GM12878 (cell line): ENCODE data around the gene CAMKK1. TPM values are rescaled to one million over a fixed set of nuclear protein-coding genes. Genes with fewer than 3 reads are reported as not detected.

Experiments used
- ATF7 ChIP-seq: fragments of 450-650 bp; IDR thresholded peaks from 2 replicates; pipeline ENCODE4 v1.6.1; 2016; ENCODE audit warnings: low read depth, mild to moderate bottlenecking
- BHLHE40 ChIP-seq, 2 experiments: fragments of 450-650 bp in 1 of 2; IDR thresholded peaks; 2 replicates each; pipeline ENCODE4 v1.6.1; 2011 to 2017; ENCODE audit warnings: low read depth in 2 of 2, borderline replicate concordance in 1 of 2, improper control_type of control experiment in 1 of 2, low read length in 1 of 2, mild to moderate bottlenecking in 1 of 2
- BMI1 ChIP-seq: fragments of 450-650 bp; IDR thresholded peaks from 2 replicates; pipeline ENCODE4 v1.6.1; 2016; ENCODE audit warnings: mild to moderate bottlenecking, moderate library complexity, borderline replicate concordance
- CHD4 ChIP-seq: fragments of 200-600 bp; sonication (generic); IDR thresholded peaks from 2 replicates; pipeline ENCODE4 v1.6.1; 2016; ENCODE audit warnings: mild to moderate bottlenecking
- EZH2 ChIP-seq: IDR thresholded peaks from 2 replicates; pipeline ENCODE4 v1.6.1; 2012; ENCODE audit warnings: low read depth, mild to moderate bottlenecking, control low read depth, inconsistent platforms, low read length, borderline replicate concordance; ENCODE audit not compliant: control insufficient read depth
- IKZF2 ChIP-seq, 2 experiments: fragments of 450-650 bp; IDR thresholded peaks; 2 replicates each; pipeline ENCODE4 v1.6.1; 2017; ENCODE audit warnings: mild to moderate bottlenecking in 2 of 2, moderate library complexity in 2 of 2
- JUND ChIP-seq: IDR thresholded peaks from 2 replicates; pipeline ENCODE4 v1.6.1; 2012; ENCODE audit warnings: low read depth, mild to moderate bottlenecking, low read length, improper control_type of control experiment, moderate library complexity
- NFYA ChIP-seq: IDR thresholded peaks from 2 replicates; pipeline ENCODE4 v1.6.1; 2011; ENCODE audit warnings: low read depth, mild to moderate bottlenecking, low read length, improper control_type of control experiment, borderline replicate concordance
- PAX5 ChIP-seq: IDR thresholded peaks from 2 replicates; pipeline ENCODE4 v1.6.1; 2011; ENCODE audit warnings: low read depth, low read length, borderline replicate concordance
- PML ChIP-seq: IDR thresholded peaks from 2 replicates; pipeline ENCODE4 v1.6.1; 2012; ENCODE audit warnings: low read length, inconsistent platforms
- SMAD1 ChIP-seq: fragments of 450-650 bp; IDR thresholded peaks from 2 replicates; pipeline ENCODE4 v1.6.1; 2018; ENCODE audit warnings: mild to moderate bottlenecking, low read depth; ENCODE audit not compliant: partially characterized antibody
- SMC3 ChIP-seq: IDR thresholded peaks from 2 replicates; pipeline ENCODE4 v1.6.1; 2011; ENCODE audit warnings: low read length, improper control_type of control experiment, borderline replicate concordance
- SP1 ChIP-seq: IDR thresholded peaks from one replicate; pipeline ENCODE4 v1.6.1; 2011; ENCODE audit warnings: low read depth, low read length
- STAT1 ChIP-seq: fragments of 450-650 bp; conservative IDR thresholded peaks from 2 replicates; pipeline ENCODE4 v1.6.1; 2014; ENCODE audit warnings: antibody characterized with exemption, mild to moderate bottlenecking
- TARDBP ChIP-seq: IDR thresholded peaks from 2 replicates; pipeline ENCODE4 v1.6.1; 2016; ENCODE audit warnings: borderline replicate concordance
- TCF3 ChIP-seq: IDR thresholded peaks from 2 replicates; pipeline ENCODE4 v1.6.1; 2012; ENCODE audit warnings: low read depth, mild to moderate bottlenecking, low read length, borderline replicate concordance; ENCODE audit not compliant: insufficient read depth
- TCF7 ChIP-seq: IDR thresholded peaks from 2 replicates; pipeline ENCODE4 v1.6.1; 2014; ENCODE audit warnings: antibody characterized with exemption, borderline replicate concordance
- WRNIP1 ChIP-seq: IDR thresholded peaks from 2 replicates; pipeline ENCODE4 v1.6.1; 2011; ENCODE audit warnings: low read depth, low read length, improper control_type of control experiment, borderline replicate concordance
- polyA plus RNA-seq, 11 experiments: library from polyadenylated mRNA; depleted of rRNA in 4 of 11; unstranded in 6 of 11; stranded (reverse) in 5 of 11; fragments of >200 nt; fragmentation: Nextera tagmentation in 4 of 11; fragmentation: Illumina TruSeq in 1 of 11; extraction: Ambion mirVana in 4 of 11; extraction: Trizol in 1 of 11; gene quantifications; 1 replicate in 1 of 11; 2 replicates in 10 of 11; pipeline versions ENCODE4 v1.2.1 to v1.2.3, GENCODE V29; 2011 to 2016; ENCODE audit warnings: inconsistent platforms in 2 of 11, missing spikeins in 2 of 11, low read depth in 1 of 11
- total RNA-seq, 4 experiments: library from RNA; depleted of rRNA in 3 of 4; stranded (reverse); fragments of >200 nt in 3 of 4; fragmentation: Illumina TruSeq in 1 of 4; extraction: Trizol in 1 of 4; gene quantifications; 2 replicates each; pipeline versions ENCODE4 v1.2.1 to v1.2.3, GENCODE V29; 2013 to 2021
- TF ChIP-seq, protein P1 (sequence below): fragments of 450-650 bp; IDR thresholded peaks from 2 replicates; pipeline ENCODE4 v1.6.1; 2017; ENCODE audit warnings: antibody characterized with exemption, mild to moderate bottlenecking, moderate library complexity
- TF ChIP-seq, protein P2 (sequence below): fragments of 150-350 bp; IDR thresholded peaks from 2 replicates; pipeline ENCODE4 v1.6.1; 2016; ENCODE audit warnings: low read depth, low read length
- TF ChIP-seq, protein P3 (sequence below), 3 experiments: IDR thresholded peaks in 2 of 3; conservative IDR thresholded peaks in 1 of 3; 2 replicates each; pipeline ENCODE4 v1.5.1; 2011; ENCODE audit warnings: low read depth in 3 of 3, low read length in 3 of 3, mild to moderate bottlenecking in 3 of 3, control low read depth in 2 of 3, moderate library complexity in 2 of 3, inconsistent platforms in 1 of 3, mixed read lengths in 1 of 3; ENCODE audit not compliant: control insufficient read depth in 2 of 3, insufficient read depth in 1 of 3; ENCODE audit errors: extremely low read depth in 1 of 3

Gene CAMKK1
- total and polyA plus RNA-seq, 10 of the 15 experiments (the other 5 are each of a cell fraction or from before 2014, with no cell fraction given): 0.06 to 0.84 (median 0.37) TPM

DNA sequence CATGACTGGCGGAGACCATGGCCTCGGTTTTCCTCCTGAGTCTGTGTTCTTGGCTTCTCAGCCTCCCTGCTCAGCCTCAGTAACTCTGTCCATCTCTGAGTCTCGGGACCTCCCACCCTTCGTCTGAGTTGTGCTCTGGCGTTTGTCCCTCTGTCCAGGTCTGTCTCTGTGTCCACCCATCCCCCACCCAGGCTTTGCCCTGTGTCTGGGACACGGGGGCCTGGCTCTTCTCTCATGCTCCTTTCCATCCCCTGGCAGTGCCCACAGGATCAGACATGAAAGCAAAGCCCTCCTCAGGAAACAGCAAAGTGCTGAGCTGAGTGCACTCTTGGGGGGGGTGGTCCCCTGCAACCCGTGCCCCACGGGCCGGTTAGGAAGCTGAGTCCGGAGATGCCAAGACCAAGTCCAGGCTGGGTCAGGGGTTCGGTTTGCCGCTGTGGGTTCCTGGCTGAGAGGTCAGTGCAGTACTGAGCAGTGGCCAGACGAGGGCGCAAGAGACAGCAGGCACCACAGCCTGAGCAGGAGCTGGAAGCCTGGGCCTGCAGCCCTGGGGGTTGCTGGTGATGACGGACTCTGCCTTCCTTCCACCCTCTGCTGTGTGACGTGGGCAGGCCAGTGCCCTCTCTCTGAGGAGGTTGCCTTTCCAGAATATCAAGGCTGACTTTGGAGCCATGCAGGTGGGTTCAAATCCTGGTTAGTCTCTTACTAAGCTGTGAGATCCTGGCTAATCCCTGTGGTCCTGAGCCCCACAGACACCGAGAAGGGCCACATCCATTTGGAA is 20.9 kb upstream of the CAMKK1 start (continued):
- peak; percentile 31 to 55; a peak in 2 of 4 replicates for TF ChIP-seq IKZF2 (IDR thresholded peaks at IDR 0.05)
- TF ChIP-seq SMAD1: no peak
- TF ChIP-seq JUND: no peak
- TF ChIP-seq CHD4: no peak
- TF ChIP-seq EZH2: no peak
- peak; percentile 25 to 72; a peak in 2 of 4 replicates for TF ChIP-seq BHLHE40 (IDR thresholded peaks at IDR 0.05; ENCODE audit: borderline replicate concordance in 1 of 2, low read depth in 2 of 2, low read length in 1 of 2)
- peak; percentile 10 for TF ChIP-seq SP1
- TF ChIP-seq, protein P1, sequence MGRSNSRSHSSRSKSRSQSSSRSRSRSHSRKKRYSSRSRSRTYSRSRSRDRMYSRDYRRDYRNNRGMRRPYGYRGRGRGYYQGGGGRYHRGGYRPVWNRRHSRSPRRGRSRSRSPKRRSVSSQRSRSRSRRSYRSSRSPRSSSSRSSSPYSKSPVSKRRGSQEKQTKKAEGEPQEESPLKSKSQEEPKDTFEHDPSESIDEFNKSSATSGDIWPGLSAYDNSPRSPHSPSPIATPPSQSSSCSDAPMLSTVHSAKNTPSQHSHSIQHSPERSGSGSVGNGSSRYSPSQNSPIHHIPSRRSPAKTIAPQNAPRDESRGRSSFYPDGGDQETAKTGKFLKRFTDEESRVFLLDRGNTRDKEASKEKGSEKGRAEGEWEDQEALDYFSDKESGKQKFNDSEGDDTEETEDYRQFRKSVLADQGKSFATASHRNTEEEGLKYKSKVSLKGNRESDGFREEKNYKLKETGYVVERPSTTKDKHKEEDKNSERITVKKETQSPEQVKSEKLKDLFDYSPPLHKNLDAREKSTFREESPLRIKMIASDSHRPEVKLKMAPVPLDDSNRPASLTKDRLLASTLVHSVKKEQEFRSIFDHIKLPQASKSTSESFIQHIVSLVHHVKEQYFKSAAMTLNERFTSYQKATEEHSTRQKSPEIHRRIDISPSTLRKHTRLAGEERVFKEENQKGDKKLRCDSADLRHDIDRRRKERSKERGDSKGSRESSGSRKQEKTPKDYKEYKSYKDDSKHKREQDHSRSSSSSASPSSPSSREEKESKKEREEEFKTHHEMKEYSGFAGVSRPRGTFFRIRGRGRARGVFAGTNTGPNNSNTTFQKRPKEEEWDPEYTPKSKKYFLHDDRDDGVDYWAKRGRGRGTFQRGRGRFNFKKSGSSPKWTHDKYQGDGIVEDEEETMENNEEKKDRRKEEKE: no peak
- TF ChIP-seq NFYA: no peak
- TF ChIP-seq, protein P2, sequence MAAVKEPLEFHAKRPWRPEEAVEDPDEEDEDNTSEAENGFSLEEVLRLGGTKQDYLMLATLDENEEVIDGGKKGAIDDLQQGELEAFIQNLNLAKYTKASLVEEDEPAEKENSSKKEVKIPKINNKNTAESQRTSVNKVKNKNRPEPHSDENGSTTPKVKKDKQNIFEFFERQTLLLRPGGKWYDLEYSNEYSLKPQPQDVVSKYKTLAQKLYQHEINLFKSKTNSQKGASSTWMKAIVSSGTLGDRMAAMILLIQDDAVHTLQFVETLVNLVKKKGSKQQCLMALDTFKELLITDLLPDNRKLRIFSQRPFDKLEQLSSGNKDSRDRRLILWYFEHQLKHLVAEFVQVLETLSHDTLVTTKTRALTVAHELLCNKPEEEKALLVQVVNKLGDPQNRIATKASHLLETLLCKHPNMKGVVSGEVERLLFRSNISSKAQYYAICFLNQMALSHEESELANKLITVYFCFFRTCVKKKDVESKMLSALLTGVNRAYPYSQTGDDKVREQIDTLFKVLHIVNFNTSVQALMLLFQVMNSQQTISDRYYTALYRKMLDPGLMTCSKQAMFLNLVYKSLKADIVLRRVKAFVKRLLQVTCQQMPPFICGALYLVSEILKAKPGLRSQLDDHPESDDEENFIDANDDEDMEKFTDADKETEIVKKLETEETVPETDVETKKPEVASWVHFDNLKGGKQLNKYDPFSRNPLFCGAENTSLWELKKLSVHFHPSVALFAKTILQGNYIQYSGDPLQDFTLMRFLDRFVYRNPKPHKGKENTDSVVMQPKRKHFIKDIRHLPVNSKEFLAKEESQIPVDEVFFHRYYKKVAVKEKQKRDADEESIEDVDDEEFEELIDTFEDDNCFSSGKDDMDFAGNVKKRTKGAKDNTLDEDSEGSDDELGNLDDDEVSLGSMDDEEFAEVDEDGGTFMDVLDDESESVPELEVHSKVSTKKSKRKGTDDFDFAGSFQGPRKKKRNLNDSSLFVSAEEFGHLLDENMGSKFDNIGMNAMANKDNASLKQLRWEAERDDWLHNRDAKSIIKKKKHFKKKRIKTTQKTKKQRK: no peak
- TF ChIP-seq STAT1: peak; percentile 84; the same call in 1 of the 2 replicates
- TF ChIP-seq TARDBP: no peak
- TF ChIP-seq, protein P3, sequence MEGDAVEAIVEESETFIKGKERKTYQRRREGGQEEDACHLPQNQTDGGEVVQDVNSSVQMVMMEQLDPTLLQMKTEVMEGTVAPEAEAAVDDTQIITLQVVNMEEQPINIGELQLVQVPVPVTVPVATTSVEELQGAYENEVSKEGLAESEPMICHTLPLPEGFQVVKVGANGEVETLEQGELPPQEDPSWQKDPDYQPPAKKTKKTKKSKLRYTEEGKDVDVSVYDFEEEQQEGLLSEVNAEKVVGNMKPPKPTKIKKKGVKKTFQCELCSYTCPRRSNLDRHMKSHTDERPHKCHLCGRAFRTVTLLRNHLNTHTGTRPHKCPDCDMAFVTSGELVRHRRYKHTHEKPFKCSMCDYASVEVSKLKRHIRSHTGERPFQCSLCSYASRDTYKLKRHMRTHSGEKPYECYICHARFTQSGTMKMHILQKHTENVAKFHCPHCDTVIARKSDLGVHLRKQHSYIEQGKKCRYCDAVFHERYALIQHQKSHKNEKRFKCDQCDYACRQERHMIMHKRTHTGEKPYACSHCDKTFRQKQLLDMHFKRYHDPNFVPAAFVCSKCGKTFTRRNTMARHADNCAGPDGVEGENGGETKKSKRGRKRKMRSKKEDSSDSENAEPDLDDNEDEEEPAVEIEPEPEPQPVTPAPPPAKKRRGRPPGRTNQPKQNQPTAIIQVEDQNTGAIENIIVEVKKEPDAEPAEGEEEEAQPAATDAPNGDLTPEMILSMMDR (IDR thresholded peaks at IDR 0.05 in 2 of 3, conservative IDR thresholded peaks at IDR 0.05 in 1 of 3; ENCODE audit: control insufficient read depth in 2 of 3, extremely low read depth in 1 of 3, insufficient read depth in 1 of 3, low read depth in 3 of 3, low read length in 3 of 3): peak; percentile 98 to 99 (median 99); a peak in 5 of 6 replicates
- no peak for TF ChIP-seq PML
- peak; percentile 36; the same call in 1 of the 2 replicates for TF ChIP-seq TCF3
- TF ChIP-seq WRNIP1: no peak
- no peak for TF ChIP-seq TCF7
- TF ChIP-seq BMI1: no peak
- peak; percentile 24; the same call in 1 of the 2 replicates for TF ChIP-seq PAX5
- peak; percentile 49; the same call in 1 of the 2 replicates for TF ChIP-seq ATF7
- TF ChIP-seq SMC3: peak; percentile 92
